ENCODE results near the gene PSMG2.

PSMG2 gene

DNA sequence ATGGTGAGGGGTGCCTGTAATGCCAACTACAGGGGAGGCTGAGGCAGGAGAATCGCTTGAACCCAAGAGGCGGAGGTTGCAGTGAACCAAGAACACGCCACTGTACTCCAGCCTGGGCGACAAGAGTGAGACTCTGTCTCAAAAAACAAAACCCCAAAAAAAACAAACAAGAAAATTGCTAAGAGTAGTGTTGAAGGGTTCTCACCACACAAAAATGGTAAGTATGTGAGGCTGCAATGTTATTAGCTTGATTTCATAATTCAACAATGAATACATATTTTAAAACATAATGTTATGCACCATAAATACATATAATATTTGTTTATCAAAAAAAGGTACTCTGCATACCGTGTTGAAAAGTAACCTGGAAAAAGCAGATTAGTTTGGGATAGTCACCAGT, 45.8 kb downstream of the PSMG2 start:
- Histone ChIP-seq H3K4me1 (ENCODE audit: insufficient read depth, low read length) (peaks cover 69% of the 10 kb centered on the region), H3K4me3 (ENCODE audit: low read depth in 1 of 2, low read length in 2 of 2) (no peak overlapping the region), H3K4me2 (ENCODE audit: insufficient read depth, low read length) (peak overlapping the region; percentile 8; the same call in 1 of the 2 replicates), H4K20me1 (ENCODE audit: insufficient read depth, low read length) (no peaks in the 10 kb centered on the region), H3K27me3 (ENCODE audit: insufficient read depth, low read length, poor library complexity) (no peaks in the 10 kb centered on the region), H3K9me3 (ENCODE audit: insufficient read depth, low read length, severe bottlenecking) (no peaks in the 10 kb centered on the region), H3K79me2 (ENCODE audit: insufficient read depth, low read length) (peaks cover 39% of the 10 kb centered on the region), H3K36me3 (ENCODE audit: insufficient read depth, low read length) (peaks cover 70% of the 10 kb centered on the region), H3K27ac (ENCODE audit: low read length) (peak overlapping the region; percentile 99), H2AFZ (ENCODE audit: low read depth, low read length) (no peak overlapping the region), H3K9ac (ENCODE audit: low read depth, low read length) (peak overlapping the region; percentile 49)
- TF ChIP-seq, protein P1, sequence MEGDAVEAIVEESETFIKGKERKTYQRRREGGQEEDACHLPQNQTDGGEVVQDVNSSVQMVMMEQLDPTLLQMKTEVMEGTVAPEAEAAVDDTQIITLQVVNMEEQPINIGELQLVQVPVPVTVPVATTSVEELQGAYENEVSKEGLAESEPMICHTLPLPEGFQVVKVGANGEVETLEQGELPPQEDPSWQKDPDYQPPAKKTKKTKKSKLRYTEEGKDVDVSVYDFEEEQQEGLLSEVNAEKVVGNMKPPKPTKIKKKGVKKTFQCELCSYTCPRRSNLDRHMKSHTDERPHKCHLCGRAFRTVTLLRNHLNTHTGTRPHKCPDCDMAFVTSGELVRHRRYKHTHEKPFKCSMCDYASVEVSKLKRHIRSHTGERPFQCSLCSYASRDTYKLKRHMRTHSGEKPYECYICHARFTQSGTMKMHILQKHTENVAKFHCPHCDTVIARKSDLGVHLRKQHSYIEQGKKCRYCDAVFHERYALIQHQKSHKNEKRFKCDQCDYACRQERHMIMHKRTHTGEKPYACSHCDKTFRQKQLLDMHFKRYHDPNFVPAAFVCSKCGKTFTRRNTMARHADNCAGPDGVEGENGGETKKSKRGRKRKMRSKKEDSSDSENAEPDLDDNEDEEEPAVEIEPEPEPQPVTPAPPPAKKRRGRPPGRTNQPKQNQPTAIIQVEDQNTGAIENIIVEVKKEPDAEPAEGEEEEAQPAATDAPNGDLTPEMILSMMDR (IDR thresholded peaks at IDR 0.05; ENCODE audit: borderline replicate concordance, extremely low read depth, low read length, poor library complexity, severe bottlenecking), result no peak
- no peak for TF ChIP-seq EZH2 (IDR thresholded peaks at IDR 0.05; ENCODE audit: borderline replicate concordance, low read depth, low read length, severe bottlenecking)
- ATAC-seq (ENCODE audit: insufficient read depth, low read depth) (no peak), DNase-seq (no peak)

DNA sequence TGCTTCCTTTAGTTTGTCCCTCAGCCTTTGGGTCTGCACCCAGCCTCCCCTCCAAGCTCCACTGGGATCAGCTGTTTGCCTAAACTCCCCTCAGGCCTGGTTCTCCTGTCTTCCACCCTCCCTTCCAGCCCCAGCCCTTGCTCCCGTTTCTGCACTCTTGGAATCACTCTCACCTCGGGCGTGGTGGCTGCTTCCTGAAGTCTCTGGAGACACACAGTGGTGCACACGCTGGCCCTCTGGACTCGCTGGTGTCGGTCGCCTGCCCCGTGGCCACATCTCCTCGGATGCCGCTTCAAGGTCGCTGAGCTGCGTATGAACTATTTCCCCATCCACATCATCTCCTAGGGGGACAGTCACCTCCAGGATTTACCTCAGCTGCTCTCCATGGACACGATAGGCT, 46.3 kb downstream of the PSMG2 start:
- Histone ChIP-seq H3K36me3 (ENCODE audit: insufficient read depth, low read length) (peaks cover 72% of the 10 kb centered on the region), H3K79me2 (ENCODE audit: insufficient read depth, low read length) (peaks cover 43% of the 10 kb centered on the region), H3K9ac (ENCODE audit: low read depth, low read length) (peak overlapping the region; percentile 49), H4K20me1 (ENCODE audit: insufficient read depth, low read length) (no peaks in the 10 kb centered on the region), H3K4me2 (ENCODE audit: insufficient read depth, low read length) (peak overlapping the region; percentile 35), H3K4me1 (ENCODE audit: insufficient read depth, low read length) (peaks cover 74% of the 10 kb centered on the region), H2AFZ (ENCODE audit: low read depth, low read length) (no peak overlapping the region), H3K27me3 (ENCODE audit: insufficient read depth, low read length, poor library complexity) (no peaks in the 10 kb centered on the region), H3K9me3 (ENCODE audit: insufficient read depth, low read length, severe bottlenecking) (no peaks in the 10 kb centered on the region), H3K27ac (ENCODE audit: low read length) (peak overlapping the region; percentile 99), H3K4me3 (ENCODE audit: low read depth in 1 of 2, low read length in 2 of 2) (peak overlapping the region in 1 of 2 experiments; percentile 10; a peak in 1 of 4 replicates)
- no peak for TF ChIP-seq EZH2 (IDR thresholded peaks at IDR 0.05; ENCODE audit: borderline replicate concordance, low read depth, low read length, severe bottlenecking)
- TF ChIP-seq, protein P1 (IDR thresholded peaks at IDR 0.05; ENCODE audit: borderline replicate concordance, extremely low read depth, low read length, poor library complexity, severe bottlenecking), result no peak
- ATAC-seq (ENCODE audit: insufficient read depth, low read depth) (no peak), DNase-seq (no peak)

DNA sequence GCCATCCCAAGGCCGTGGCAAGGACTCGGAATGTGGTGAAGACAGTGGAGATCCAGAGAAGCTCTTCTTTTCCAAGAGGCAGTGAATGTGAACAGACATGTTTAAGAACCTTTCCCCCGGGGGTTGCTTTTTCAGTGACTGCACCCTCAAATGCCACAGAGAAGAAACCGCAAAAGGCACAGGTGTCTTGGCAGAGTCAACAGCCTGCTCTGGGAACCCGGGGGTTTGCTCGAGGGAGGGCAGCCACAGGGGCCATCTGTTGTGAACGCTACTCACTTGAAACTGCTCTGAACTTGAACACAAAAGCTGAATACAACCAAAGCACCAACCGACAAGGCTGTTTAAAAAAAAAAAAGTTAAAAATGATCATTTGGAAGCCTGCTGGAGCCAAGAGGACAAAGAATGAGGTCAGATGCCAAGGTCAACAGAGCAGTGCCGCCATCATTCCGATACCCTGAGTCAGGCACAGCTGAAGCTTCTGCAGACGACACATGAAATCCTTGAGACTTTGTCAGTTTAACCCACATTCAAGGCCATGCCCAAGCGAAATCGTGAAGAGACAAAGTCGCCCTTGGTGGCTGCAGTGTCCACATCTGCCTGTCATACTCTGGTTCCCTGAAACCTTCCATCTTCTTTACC, 47.4 kb downstream of the PSMG2 start:
- Histone ChIP-seq H3K4me1 (ENCODE audit: insufficient read depth, low read length) (peaks cover 85% of the 10 kb centered on the region), H3K4me3 (ENCODE audit: low read depth in 1 of 2, low read length in 2 of 2) (peak overlapping the region in 1 of 2 experiments; percentile 17; a peak in 1 of 4 replicates), H3K4me2 (ENCODE audit: insufficient read depth, low read length) (peak overlapping the region; percentile 53), H3K79me2 (ENCODE audit: insufficient read depth, low read length) (peaks cover 54% of the 10 kb centered on the region), H3K9me3 (ENCODE audit: insufficient read depth, low read length, severe bottlenecking) (no peaks in the 10 kb centered on the region), H3K36me3 (ENCODE audit: insufficient read depth, low read length) (peaks cover 77% of the 10 kb centered on the region), H4K20me1 (ENCODE audit: insufficient read depth, low read length) (no peaks in the 10 kb centered on the region), H3K27me3 (ENCODE audit: insufficient read depth, low read length, poor library complexity) (no peaks in the 10 kb centered on the region), H3K9ac (ENCODE audit: low read depth, low read length) (peak overlapping the region; percentile 66), H2AFZ (ENCODE audit: low read depth, low read length) (peak overlapping the region; percentile 56), H3K27ac (ENCODE audit: low read length) (peak overlapping the region; percentile 99)
- DNase-seq (peak; percentile 98), ATAC-seq (ENCODE audit: insufficient read depth, low read depth) (peak; percentile 85)
- no peak for TF ChIP-seq EZH2 (IDR thresholded peaks at IDR 0.05; ENCODE audit: borderline replicate concordance, low read depth, low read length, severe bottlenecking)
- TF ChIP-seq, protein P1 (IDR thresholded peaks at IDR 0.05; ENCODE audit: borderline replicate concordance, extremely low read depth, low read length, poor library complexity, severe bottlenecking), result no peak

All from DND-41 (cell line).